ENCODE data around the gene SEPTIN11. TPM values are rescaled to one million over a fixed set of nuclear protein-coding genes. Genes with fewer than 3 reads are reported as not detected.
"Not testable (repeated sequence)": the region's sequence is repeated elsewhere in the genome, so short reads cannot be mapped to it uniquely, and the experiment has no call there.

Gene SEPTIN11
- total RNA-seq, 1 donor from 2014 or later: 139 TPM

GRCh38 chr4:76952071-76952470 is 2.5 kb downstream of the SEPTIN11 start:
- DNase-seq (ENCODE audit: low spot score): no peak

- DNase-seq (ENCODE audit: low spot score): no peak
Observed at GRCh38 chr4:76952656-76953582, 3.4 kb downstream of the SEPTIN11 start.

GRCh38 chr4:76953956-76954355 is 4.4 kb downstream of the SEPTIN11 start:
- no peak for DNase-seq (ENCODE audit: low spot score)

- DNase-seq (ENCODE audit: low spot score): no peak
Observed at GRCh38 chr4:76954489-76954888, 4.9 kb downstream of the SEPTIN11 start.

GRCh38 chr4:76955182-76955581 is 5.6 kb downstream of the SEPTIN11 start:
- no peak for DNase-seq (ENCODE audit: low spot score)

GRCh38 chr4:76957004-76957738 is 7.6 kb downstream of the SEPTIN11 start:
- no peak for DNase-seq (ENCODE audit: low spot score)

- no peak for DNase-seq (ENCODE audit: low spot score)
Observed at GRCh38 chr4:76958891-76959290, 9.3 kb downstream of the SEPTIN11 start.

GRCh38 chr4:76960014-76960413 is 10.5 kb downstream of the SEPTIN11 start:
- no peak for DNase-seq (ENCODE audit: low spot score)

GRCh38 chr4:76962406-76963130 is 13.0 kb downstream of the SEPTIN11 start:
- DNase-seq (ENCODE audit: low spot score): no peak

- DNase-seq (ENCODE audit: low spot score): no peak
Observed at GRCh38 chr4:76963131-76963750, 13.7 kb downstream of the SEPTIN11 start.

GRCh38 chr4:76963927-76964326 is 14.4 kb downstream of the SEPTIN11 start:
- DNase-seq (ENCODE audit: low spot score): not testable (repeated sequence)

GRCh38 chr4:76964769-76965168 is 15.2 kb downstream of the SEPTIN11 start:
- DNase-seq (ENCODE audit: low spot score): no peak

GRCh38 chr4:76965866-76966579 is 16.5 kb downstream of the SEPTIN11 start:
- DNase-seq (ENCODE audit: low spot score): no peak

- DNase-seq (ENCODE audit: low spot score): no peak
Observed at GRCh38 chr4:76968937-76969336, 19.4 kb downstream of the SEPTIN11 start.

- DNase-seq (ENCODE audit: low spot score): no peak
Observed at GRCh38 chr4:76969495-76969894, 19.9 kb downstream of the SEPTIN11 start.

GRCh38 chr4:76969941-76970529 is 20.5 kb downstream of the SEPTIN11 start:
- no peak for DNase-seq (ENCODE audit: low spot score)

GRCh38 chr4:76972306-76972705 is 22.8 kb downstream of the SEPTIN11 start:
- DNase-seq (ENCODE audit: low spot score): no peak

GRCh38 chr4:76974150-76974549 is 24.6 kb downstream of the SEPTIN11 start:
- no peak for DNase-seq (ENCODE audit: low spot score)

GRCh38 chr4:76977113-76977512 is 27.6 kb downstream of the SEPTIN11 start:
- DNase-seq (ENCODE audit: low spot score): no peak

GRCh38 chr4:76977736-76978350 is 28.3 kb downstream of the SEPTIN11 start:
- DNase-seq (ENCODE audit: low spot score): no peak

All from ureter (tissue), 1 donor.